NCI-H2196 (cell line): ENCODE data around the gene SELENOT.

Experiments used
- DNase-seq: peaks from one replicate; lab custom pipeline; 2025; ENCODE audit not compliant: unreplicated experiment; lab: John Stamatoyannopoulos, UW

Gene SELENOT

GRCh38 chr3:150662410-150663200, 59.5 kb downstream of the SELENOT start:
- no peak for DNase-seq

DNA sequence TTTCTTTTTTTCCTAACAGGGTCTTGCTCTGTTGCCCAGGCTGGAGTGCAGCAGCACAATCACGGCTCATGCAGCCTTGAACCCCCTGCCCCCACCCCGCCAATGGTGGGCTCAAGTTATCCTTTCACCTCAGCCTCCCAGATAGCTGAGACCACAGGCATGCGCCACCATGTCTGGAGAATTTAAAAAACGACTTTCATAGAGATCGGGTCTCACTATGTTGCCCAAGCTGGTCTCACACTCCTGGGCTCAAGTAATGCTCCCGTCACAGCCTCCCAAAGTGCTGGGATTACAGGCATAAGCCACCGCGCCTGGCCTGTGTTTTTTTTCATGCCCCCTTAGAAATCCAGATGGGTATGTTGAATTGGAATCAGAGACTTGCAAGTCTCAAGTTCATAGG, 60.3 kb downstream of the SELENOT start:
- no peak for DNase-seq

GRCh38 chr3:150666167-150666566, 63.0 kb downstream of the SELENOT start:
- DNase-seq = no peak

GRCh38 chr3:150673966-150674365, 70.8 kb downstream of the SELENOT start:
- DNase-seq = no peak

- DNase-seq = no peak
Observed at GRCh38 chr3:150675587-150675986, 72.5 kb downstream of the SELENOT start.
